SK-N-MC (cell line): ENCODE data around the gene SCNN1A.

Experiments
- EZH2 ChIP-seq: fragments of 200-600 bp; sonication (generic); IDR thresholded peaks from one replicate; pipeline ENCODE4 v1.6.1; 2017; ENCODE audit warnings: antibody characterized with exemption
- FOXP2 ChIP-seq: optimal IDR thresholded peaks from 2 replicates; pipeline ENCODE3; 2011; ENCODE audit warnings: mild to moderate bottlenecking, moderate library complexity; ENCODE audit not compliant: insufficient read depth; ENCODE audit errors: extremely low read length, control extremely low read depth
- POLR2AphosphoS5 ChIP-seq: IDR thresholded peaks from 2 replicates; pipeline ENCODE4 v1.6.1; 2012; ENCODE audit warnings: mild to moderate bottlenecking, low read depth, low read length, borderline replicate concordance

DNA sequence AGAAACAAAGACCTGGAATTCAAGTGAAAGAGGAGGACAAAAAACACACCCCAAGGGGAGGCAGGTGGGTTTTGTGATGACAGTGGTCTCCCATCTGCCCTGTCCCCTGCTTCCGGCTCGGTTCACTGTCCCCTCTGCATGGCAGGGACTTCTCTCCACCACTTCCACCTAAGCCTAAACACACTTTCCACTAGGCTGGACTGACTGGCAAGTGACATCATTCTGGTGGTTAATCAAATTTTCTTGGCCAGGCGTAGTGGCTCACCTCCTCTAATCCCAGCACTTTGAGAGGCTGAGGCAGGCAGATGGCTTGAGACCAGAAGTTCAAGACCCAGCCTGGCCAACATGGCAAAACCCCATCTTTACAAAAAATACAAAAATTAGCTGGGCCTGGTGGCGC, 53.0 kb downstream of the SCNN1A start:
- TF ChIP-seq POLR2AphosphoS5 = no peak
- TF ChIP-seq EZH2 = no peak
- no peak for TF ChIP-seq FOXP2
